HCT116 (cell line): ENCODE results near the gene IFT74. TPM values are rescaled to one million over a fixed set of nuclear protein-coding genes. Genes with fewer than 3 reads are reported as not detected.

Experiments used
- ATAC-seq: fragments of 200-7000 bp; cut with Tn5 transposase; 2 replicates; pipeline ENCODE4 v1.9.1; 2020; ENCODE audit warnings: mild to moderate bottlenecking, moderate library complexity
- BruUV-seq: library from RNA; stranded (reverse); fragments of 400-500 nt; replicated peaks from 2 replicates; lab custom pipeline; 2021; lab: Mats Ljungman, UMichigan
- CTCF ChIA-PET: fragments of 300-600 bp; sonication (Branson Sonifier 250); formaldehyde crosslinking; loops from one replicate; lab custom pipeline; 2021; ENCODE audit warnings: antibody characterized with exemption; lab: Charles Lee
- POLR2A ChIA-PET: fragments of 300-600, 350-600 bp; sonication (Branson Sonifier 250); formaldehyde crosslinking; loops from one replicate; lab custom pipeline; 2021; ENCODE audit warnings: antibody characterized with exemption; lab: Charles Lee
- RAD21 ChIA-PET, 2 experiments: fragments of 300-600 bp; sonication (Branson Sonifier 250); formaldehyde crosslinking; loops; one replicate each; lab custom pipeline; 2023; ENCODE audit warnings: low total read pairs in 2 of 2; ENCODE audit not compliant: uncharacterized antibody in 2 of 2, unreplicated experiment in 2 of 2, low non-redundant PET in 1 of 2; lab: Charles Lee
- DNase-seq: peaks from one replicate; pipeline ENCODE4 v3.0.0-alpha.2; 2010; ENCODE audit warnings: low read depth, low spot score
- H2AFZ ChIP-seq: fragments of 200-600 bp; shearing (Covaris generic), sonication (generic); 2 replicates; pipeline ENCODE4 v1.6.1; 2017; ENCODE audit warnings: low read depth, mixed run types, mixed read lengths, antibody characterized with exemption, low read length; ENCODE audit not compliant: poor library complexity, severe bottlenecking
- H3K27ac ChIP-seq: 2 replicates; pipeline ENCODE4 v1.5.1; 2012; ENCODE audit warnings: low read depth, low read length
- H3K27me3 ChIP-seq: fragments of 200-600 bp; sonication (generic); 2 replicates; pipeline ENCODE4 v1.6.1; 2016; ENCODE audit warnings: mixed run types, low read length, mixed read lengths; ENCODE audit not compliant: insufficient read depth
- H3K36me3 ChIP-seq, 2 experiments: fragments of 200-500 bp in 1 of 2; fragments of 200-600 bp in 1 of 2; sonication (Bioruptor generic) in 1 of 2; sonication (generic) in 1 of 2; 2 replicates each; pipeline versions ENCODE4 v1.5.1 to v1.6.1; 2014 to 2016; ENCODE audit warnings: low read length in 2 of 2, inconsistent platforms in 1 of 2, mixed read lengths in 1 of 2, mixed run types in 1 of 2; ENCODE audit not compliant: insufficient read depth in 2 of 2, control insufficient read depth in 1 of 2
- H3K4me1 ChIP-seq, 2 experiments: fragments of 200-600 bp in 1 of 2; sonication (generic) in 1 of 2; 2 replicates each; pipeline versions ENCODE4 v1.5.1 to v1.6.1; 2012 to 2017; ENCODE audit warnings: low read length in 2 of 2, inconsistent platforms in 1 of 2, mild to moderate bottlenecking in 1 of 2, mixed read lengths in 1 of 2, mixed run types in 1 of 2, moderate library complexity in 1 of 2; ENCODE audit not compliant: insufficient read depth in 2 of 2, control insufficient read depth in 1 of 2
- H3K4me2 ChIP-seq: fragments of 200-600 bp; sonication (generic); 2 replicates; pipeline ENCODE4 v1.6.1; 2017; ENCODE audit warnings: mixed run types, low read length, mixed read lengths
- H3K4me3 ChIP-seq, 2 experiments: fragments of 200-600 bp in 1 of 2; sonication (generic) in 1 of 2; replicated peaks in 1 of 2; 2 replicates each; pipeline ENCODE4 v1.5.1; 2011 to 2016; ENCODE audit warnings: low read length in 2 of 2, control low read depth in 1 of 2, low read depth in 1 of 2, mild to moderate bottlenecking in 1 of 2, mixed read lengths in 1 of 2, mixed run types in 1 of 2
- H3K79me2 ChIP-seq: fragments of 200-600 bp; sonication (generic); 2 replicates; pipeline ENCODE4 v1.6.1; 2017; ENCODE audit warnings: mild to moderate bottlenecking, mixed run types, low read length, moderate library complexity, mixed read lengths; ENCODE audit not compliant: insufficient read depth
- H3K9ac ChIP-seq: fragments of 200-600 bp; sonication (generic); 2 replicates; pipeline ENCODE4 v1.6.1; 2016; ENCODE audit warnings: low read length, mixed read lengths
- H3K9me2 ChIP-seq: fragments of 200-600 bp; sonication (generic), shearing (Covaris generic); 2 replicates; pipeline ENCODE4 v1.6.1; 2017; ENCODE audit warnings: mixed run types, mild to moderate bottlenecking, moderate library complexity; ENCODE audit not compliant: insufficient read depth
- H3K9me3 ChIP-seq, 2 experiments: fragments of 200-500 bp in 1 of 2; fragments of 200-600 bp in 1 of 2; sonication (Bioruptor generic) in 1 of 2; sonication (generic) in 1 of 2; 2 replicates each; pipeline ENCODE4 v1.6.1; 2014 to 2017; ENCODE audit warnings: low read length in 2 of 2, mixed read lengths in 2 of 2, inconsistent platforms in 1 of 2, low read depth in 1 of 2, mild to moderate bottlenecking in 1 of 2, mixed run types in 1 of 2, moderate library complexity in 1 of 2; ENCODE audit not compliant: control insufficient read depth in 1 of 2, insufficient read depth in 1 of 2
- H4K20me1 ChIP-seq: fragments of 200-600 bp; sonication (generic), shearing (Covaris generic); 2 replicates; pipeline ENCODE4 v1.6.1; 2017; ENCODE audit warnings: mixed run types, mild to moderate bottlenecking, moderate library complexity; ENCODE audit not compliant: insufficient read depth
- CBX3 ChIP-seq: IDR thresholded peaks from 2 replicates; pipeline ENCODE4 v1.6.1; 2012; ENCODE audit warnings: low read depth
- EZH2phosphoT487 ChIP-seq: fragments of 200-600 bp; IDR thresholded peaks from 2 replicates; pipeline ENCODE4 v1.6.1; 2018; ENCODE audit warnings: antibody characterized with exemption, borderline replicate concordance
- FOSL1 ChIP-seq: IDR thresholded peaks from 2 replicates; pipeline ENCODE4 v1.6.1; 2012; ENCODE audit warnings: low read depth
- REST ChIP-seq: IDR thresholded peaks from 2 replicates; pipeline ENCODE4 v1.6.1; 2012; ENCODE audit warnings: low read depth
- SP1 ChIP-seq: IDR thresholded peaks from 2 replicates; pipeline ENCODE4 v1.6.1; 2012; ENCODE audit warnings: low read depth
- TCF7L2 ChIP-seq: IDR thresholded peaks from 2 replicates; pipeline ENCODE4 v1.7.0; 2011; ENCODE audit warnings: borderline replicate concordance, inconsistent platforms; ENCODE audit not compliant: insufficient read depth, insufficient read length; ENCODE audit errors: extremely low read depth
- YY1 ChIP-seq: IDR thresholded peaks from 2 replicates; pipeline ENCODE4 v1.6.1; 2011; ENCODE audit warnings: low read length, low read depth, moderate library complexity, mild to moderate bottlenecking; ENCODE audit not compliant: insufficient replicate concordance; ENCODE audit errors: extremely low read depth
- ZFX ChIP-seq: fragments of 450-650 bp; IDR thresholded peaks from 2 replicates; pipeline ENCODE4 v1.6.1; 2017
- intact Hi-C: fragments of 100-400 bp; cut with micrococcal nuclease; formaldehyde crosslinking; loops from 2 replicates; pipeline ENCODE4 v1.10.0; 2022
- total RNA-seq: library from RNA; stranded (reverse); gene quantifications from one replicate; pipeline ENCODE4 v1.2.1, GENCODE V29; 2021; ENCODE audit not compliant: unreplicated experiment
- TF ChIP-seq, protein P1 (sequence below), 3 experiments: fragments of 200-600 bp in 1 of 3; sonication (generic) in 1 of 3; IDR thresholded peaks in 2 of 3; conservative IDR thresholded peaks in 1 of 3; 2 replicates each; pipeline ENCODE4 v1.5.1; 2012 to 2017; ENCODE audit warnings: low read depth in 2 of 3, low read length in 2 of 3, antibody characterized with exemption in 1 of 3, borderline replicate concordance in 1 of 3, control low read depth in 1 of 3, mild to moderate bottlenecking in 1 of 3, mixed read lengths in 1 of 3, mixed run types in 1 of 3, moderate library complexity in 1 of 3; ENCODE audit not compliant: insufficient read depth in 1 of 3

The IFT74 gene
- total RNA-seq, 1 experiment from 2014 or later, result 18.2 TPM

GRCh38 chr9:27109621-27110020 lies 153.4 kb downstream of the IFT74 start:
- CTCF ChIA-PET, result no interaction called here
- no peaks in the 10 kb centered on the region for H4K20me1 ChIP-seq
- ATAC-seq (no peak), DNase-seq (no peak)
- POLR2A ChIA-PET, result no interaction called here
- RAD21 ChIA-PET, result no interaction called here
- no peak overlapping the region for H3K27ac ChIP-seq
- H2AFZ ChIP-seq, result no peak overlapping the region
- intact Hi-C loops, result no loop called here
- H3K9me3 ChIP-seq, result no peaks in the 10 kb centered on the region
- no TSS peak for BruUV-seq
- H3K9ac ChIP-seq, result no peak overlapping the region
- no peak overlapping the region for H3K4me2 ChIP-seq
- no peaks in the 10 kb centered on the region for H3K27me3 ChIP-seq
- no peak overlapping the region for H3K4me3 ChIP-seq
- no peaks in the 10 kb centered on the region for H3K9me2 ChIP-seq
- no peak for TF ChIP-seq REST
- TF ChIP-seq SP1, result 0 out of 2 replicates have a peak, but pooled peaks have one; percentile 18
- TF ChIP-seq EZH2phosphoT487, result no peak
- peaks cover 11 to 14% of the 10 kb centered on the region in 2 experiments for H3K4me1 ChIP-seq
- H3K36me3 ChIP-seq, result no peaks in the 10 kb centered on the region
- H3K79me2 ChIP-seq, result no peaks in the 10 kb centered on the region

- no peak overlapping the region for H3K4me2 ChIP-seq
These were observed 154.0 kb downstream of the IFT74 start for GRCh38 chr9:27110181-27110580.

More at GRCh38 chr9:27110181-27110580, 154.0 kb downstream of the IFT74 start:
- CTCF ChIA-PET, result no interaction called here
- Histone ChIP-seq H3K4me1 (peaks cover 11 to 14% of the 10 kb centered on the region in 2 experiments), H3K9me3 (no peaks in the 10 kb centered on the region), H3K4me3 (no peak overlapping the region), H3K9me2 (no peaks in the 10 kb centered on the region), H3K27ac (no peak overlapping the region), H4K20me1 (no peaks in the 10 kb centered on the region), H3K36me3 (no peaks in the 10 kb centered on the region), H3K27me3 (no peaks in the 10 kb centered on the region), H3K9ac (no peak overlapping the region), H3K79me2 (no peaks in the 10 kb centered on the region), H2AFZ (no peak overlapping the region)
- POLR2A ChIA-PET, result no interaction called here
- no peak for TF ChIP-seq ZFX
- TF ChIP-seq TCF7L2, result no peak
- no peak for TF ChIP-seq FOSL1
- TF ChIP-seq YY1, result no peak
- TF ChIP-seq, protein P1, sequence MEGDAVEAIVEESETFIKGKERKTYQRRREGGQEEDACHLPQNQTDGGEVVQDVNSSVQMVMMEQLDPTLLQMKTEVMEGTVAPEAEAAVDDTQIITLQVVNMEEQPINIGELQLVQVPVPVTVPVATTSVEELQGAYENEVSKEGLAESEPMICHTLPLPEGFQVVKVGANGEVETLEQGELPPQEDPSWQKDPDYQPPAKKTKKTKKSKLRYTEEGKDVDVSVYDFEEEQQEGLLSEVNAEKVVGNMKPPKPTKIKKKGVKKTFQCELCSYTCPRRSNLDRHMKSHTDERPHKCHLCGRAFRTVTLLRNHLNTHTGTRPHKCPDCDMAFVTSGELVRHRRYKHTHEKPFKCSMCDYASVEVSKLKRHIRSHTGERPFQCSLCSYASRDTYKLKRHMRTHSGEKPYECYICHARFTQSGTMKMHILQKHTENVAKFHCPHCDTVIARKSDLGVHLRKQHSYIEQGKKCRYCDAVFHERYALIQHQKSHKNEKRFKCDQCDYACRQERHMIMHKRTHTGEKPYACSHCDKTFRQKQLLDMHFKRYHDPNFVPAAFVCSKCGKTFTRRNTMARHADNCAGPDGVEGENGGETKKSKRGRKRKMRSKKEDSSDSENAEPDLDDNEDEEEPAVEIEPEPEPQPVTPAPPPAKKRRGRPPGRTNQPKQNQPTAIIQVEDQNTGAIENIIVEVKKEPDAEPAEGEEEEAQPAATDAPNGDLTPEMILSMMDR (IDR thresholded peaks at IDR 0.05 in 2 of 3, conservative IDR thresholded peaks at IDR 0.05 in 1 of 3; ENCODE audit: borderline replicate concordance in 1 of 3, insufficient read depth in 1 of 3, low read depth in 2 of 3, low read length in 2 of 3), result no peak
- TF ChIP-seq CBX3, result no peak
- no peak for ATAC-seq
- BruUV-seq, result no TSS peak
- RAD21 ChIA-PET, result no interaction called here
- no peak for DNase-seq
- intact Hi-C loops, result no loop called here
